H1 (cell line): ENCODE measurements around the gene KSR2. TPM values are rescaled to one million over a fixed set of nuclear protein-coding genes. Genes with fewer than 3 reads are reported as not detected.

Source experiments
- CTCF ChIA-PET: fragments of 300-600 bp; sonication (Branson Sonifier 250); formaldehyde crosslinking; loops from one replicate; lab custom pipeline; 2021; ENCODE audit not compliant: partially characterized antibody; lab: Charles Lee
- POLR2A ChIA-PET: fragments of 300-600 bp; sonication (Branson Sonifier 250); formaldehyde crosslinking; loops from one replicate; lab custom pipeline; 2021; ENCODE audit warnings: inconsistent platforms; ENCODE audit not compliant: partially characterized antibody; lab: Charles Lee
- DNase-seq, 2 experiments: peaks; one replicate each; pipeline versions ENCODE4 v3.0.0 to v3.0.0-alpha.2; 2010 to 2022; ENCODE audit warnings: low spot score in 2 of 2, low read depth in 1 of 2, mixed read lengths in 1 of 2
- FAIRE-seq: peaks from 2 replicates; lab custom pipeline; 2011; peaks lifted over from hg19 to GRCh38; lab: Jason Lieb, UNC
- H2AFZ ChIP-seq: 2 replicates; pipeline ENCODE4 v1.8.1; 2012; ENCODE audit warnings: low read length, inconsistent platforms
- H2AK5ac ChIP-seq: 2 replicates; pipeline ENCODE4 v1.6.1; 2013; ENCODE audit warnings: low read depth, low read length
- H2BK120ac ChIP-seq: replicated peaks from 2 replicates; pipeline ENCODE3; 2013; ENCODE audit warnings: low read depth, low read length, inconsistent platforms
- H2BK12ac ChIP-seq: 2 replicates; pipeline ENCODE4 v1.6.1; 2013; ENCODE audit warnings: low read depth, low read length
- H2BK15ac ChIP-seq: 2 replicates; pipeline ENCODE4 v1.6.1; 2013; ENCODE audit warnings: low read length
- H2BK20ac ChIP-seq: 2 replicates; pipeline ENCODE4 v1.6.1; 2013; ENCODE audit warnings: low read length
- H2BK5ac ChIP-seq: 2 replicates; pipeline ENCODE4 v1.6.1; 2013; ENCODE audit warnings: low read depth, low read length
- H3K14ac ChIP-seq: 2 replicates; pipeline ENCODE4 v1.6.1; 2013; ENCODE audit warnings: inconsistent platforms; ENCODE audit not compliant: insufficient read length
- H3K18ac ChIP-seq: 2 replicates; pipeline ENCODE4 v1.6.1; 2013; ENCODE audit warnings: low read length; ENCODE audit errors: extremely low read depth
- H3K23ac ChIP-seq: 2 replicates; pipeline ENCODE4 v1.6.1; 2013; ENCODE audit warnings: inconsistent platforms; ENCODE audit not compliant: insufficient read length
- H3K23me2 ChIP-seq: 2 replicates; pipeline ENCODE4 v1.6.1; 2013; ENCODE audit warnings: low read depth, low read length
- H3K27ac ChIP-seq: 2 replicates; pipeline ENCODE4 v1.6.1; 2011; ENCODE audit warnings: low read depth, low read length, inconsistent platforms
- H3K27me3 ChIP-seq, 4 experiments: replicated peaks in 1 of 4; 1 replicate in 1 of 4; 2 replicates in 3 of 4; pipeline versions ENCODE4 v1.6.1 to v1.8.1; 2011 to 2013; ENCODE audit warnings: low read length in 3 of 4, mild to moderate bottlenecking in 3 of 4, inconsistent platforms in 2 of 4, mixed read lengths in 2 of 4, moderate library complexity in 1 of 4; ENCODE audit not compliant: control insufficient read depth in 3 of 4, insufficient read depth in 3 of 4; ENCODE audit errors: extremely low read depth in 1 of 4
- H3K36me3 ChIP-seq, 4 experiments: 2 replicates each; pipeline versions ENCODE4 v1.6.1 to v1.8.1; 2011 to 2013; ENCODE audit warnings: mild to moderate bottlenecking in 4 of 4, low read length in 3 of 4, moderate library complexity in 2 of 4, control low read depth in 1 of 4, inconsistent platforms in 1 of 4; ENCODE audit not compliant: insufficient read depth in 4 of 4, control insufficient read depth in 2 of 4
- H3K4ac ChIP-seq: replicated peaks from 2 replicates; pipeline ENCODE3; 2013; ENCODE audit warnings: low read length, low read depth, mixed read lengths, inconsistent platforms; ENCODE audit not compliant: insufficient read length
- H3K4me1 ChIP-seq, 4 experiments: replicated peaks in 1 of 4; 1 replicate in 1 of 4; 2 replicates in 3 of 4; pipeline versions ENCODE4 v1.6.1 to v1.8.1; 2011 to 2013; ENCODE audit warnings: low read length in 3 of 4, inconsistent platforms in 2 of 4, mixed read lengths in 1 of 4; ENCODE audit not compliant: insufficient read depth in 4 of 4, control insufficient read depth in 3 of 4
- H3K4me2 ChIP-seq, 2 experiments: 2 replicates each; pipeline versions ENCODE4 v1.6.1 to v1.8.1; 2011 to 2013; ENCODE audit warnings: low read depth in 2 of 2, low read length in 2 of 2, control low read depth in 1 of 2, inconsistent platforms in 1 of 2, mild to moderate bottlenecking in 1 of 2; ENCODE audit not compliant: insufficient read depth in 1 of 2
- H3K4me3 ChIP-seq, 4 experiments: fragments of 200-600, 300-600 bp in 1 of 4; sonication (generic), shearing (Covaris generic), sonication (Bioruptor Twin) in 1 of 4; 2 replicates each; pipeline versions ENCODE4 v1.5.1 to v1.8.1; 2011 to 2016; ENCODE audit warnings: low read length in 4 of 4, low read depth in 3 of 4, control low read depth in 2 of 4, inconsistent platforms in 2 of 4, mild to moderate bottlenecking in 2 of 4, mixed read lengths in 1 of 4, moderate library complexity in 1 of 4; ENCODE audit not compliant: insufficient read depth in 2 of 4; ENCODE audit errors: extremely low read depth in 1 of 4
- H3K56ac ChIP-seq: replicated peaks from 2 replicates; pipeline ENCODE3; 2013; ENCODE audit warnings: low read depth, mild to moderate bottlenecking, mixed read lengths, low read length, inconsistent platforms; ENCODE audit not compliant: insufficient read length
- H3K79me1 ChIP-seq: 2 replicates; pipeline ENCODE4 v1.6.1; 2013; ENCODE audit warnings: low read depth, low read length, control low read depth
- H3K79me2 ChIP-seq, 2 experiments: 2 replicates each; pipeline versions ENCODE4 v1.6.1 to v1.8.1; 2012 to 2013; ENCODE audit warnings: low read length in 2 of 2, mild to moderate bottlenecking in 2 of 2, inconsistent platforms in 1 of 2; ENCODE audit not compliant: insufficient read depth in 2 of 2, control insufficient read depth in 1 of 2
- H3K9ac ChIP-seq, 4 experiments: replicated peaks in 1 of 4; 1 replicate in 1 of 4; 2 replicates in 3 of 4; pipeline versions ENCODE4 v1.6.1 to v1.8.1; 2011 to 2013; ENCODE audit warnings: low read depth in 3 of 4, low read length in 3 of 4, control low read depth in 2 of 4, mild to moderate bottlenecking in 2 of 4, moderate library complexity in 2 of 4, inconsistent platforms in 1 of 4; ENCODE audit errors: extremely low read depth in 1 of 4
- H3K9me3 ChIP-seq, 2 experiments: 2 replicates each; pipeline versions ENCODE4 v1.6.1 to v1.8.1; 2012 to 2013; ENCODE audit warnings: mild to moderate bottlenecking in 2 of 2, moderate library complexity in 2 of 2, control low read depth in 1 of 2, inconsistent platforms in 1 of 2, low read depth in 1 of 2, low read length in 1 of 2, mixed read lengths in 1 of 2; ENCODE audit not compliant: insufficient read depth in 2 of 2
- H4K20me1 ChIP-seq, 2 experiments: replicated peaks in 1 of 2; 2 replicates each; pipeline versions ENCODE3 to v1.8.1; 2011 to 2013; ENCODE audit warnings: inconsistent platforms in 2 of 2, low read length in 2 of 2, mild to moderate bottlenecking in 1 of 2; ENCODE audit not compliant: insufficient read depth in 2 of 2, control insufficient read depth in 1 of 2
- H4K5ac ChIP-seq: 2 replicates; pipeline ENCODE4 v1.6.1; 2013; ENCODE audit warnings: low read length, low read depth, mixed read lengths, inconsistent platforms; ENCODE audit not compliant: insufficient read length
- H4K8ac ChIP-seq: 2 replicates; pipeline ENCODE4 v1.8.0; 2013; ENCODE audit warnings: mild to moderate bottlenecking, moderate library complexity, low read length, inconsistent platforms; ENCODE audit not compliant: insufficient read depth; ENCODE audit errors: extremely low read depth
- H4K91ac ChIP-seq: replicated peaks from 2 replicates; pipeline ENCODE3; 2013; ENCODE audit warnings: low read length, mixed read lengths, inconsistent platforms; ENCODE audit not compliant: insufficient read length
- BACH1 ChIP-seq: IDR thresholded peaks from 2 replicates; pipeline ENCODE4 v1.6.1; 2012; ENCODE audit warnings: low read length, improper control_type of control experiment
- BCL11A ChIP-seq, 2 experiments: IDR thresholded peaks; one replicate each; pipeline ENCODE4 v1.6.1; 2011; ENCODE audit warnings: low read depth in 2 of 2, low read length in 2 of 2, mild to moderate bottlenecking in 2 of 2
- CHD2 ChIP-seq: IDR thresholded peaks from 2 replicates; pipeline ENCODE4 v1.6.1; 2012; ENCODE audit warnings: low read length, improper control_type of control experiment
- EZH2 ChIP-seq: fragments of 200-600 bp; sonication (generic); IDR thresholded peaks from 2 replicates; pipeline ENCODE4 v1.7.1; 2012; ENCODE audit warnings: low read depth, mild to moderate bottlenecking, moderate library complexity, low read length, inconsistent platforms; ENCODE audit not compliant: severe bottlenecking
- KDM5A ChIP-seq: fragments of 200-600 bp; IDR thresholded peaks from 2 replicates; pipeline ENCODE4 v1.7.1; 2012; ENCODE audit warnings: mild to moderate bottlenecking, low read length, inconsistent platforms, mixed read lengths
- MAFK ChIP-seq: IDR thresholded peaks from 2 replicates; pipeline ENCODE4 v1.6.1; 2012; ENCODE audit warnings: low read depth, mild to moderate bottlenecking, improper control_type of control experiment, low read length
- NRF1 ChIP-seq: IDR thresholded peaks from 2 replicates; pipeline ENCODE4 v1.6.1; 2011; ENCODE audit warnings: mild to moderate bottlenecking, low read depth, low read length, improper control_type of control experiment
- POLR2A ChIP-seq, 2 experiments: IDR thresholded peaks; 1 replicate in 1 of 2; 2 replicates in 1 of 2; pipeline ENCODE4 v1.6.1; 2011; ENCODE audit warnings: low read depth in 2 of 2, low read length in 2 of 2, mild to moderate bottlenecking in 2 of 2; ENCODE audit errors: control extremely low read depth in 1 of 2
- POLR2AphosphoS5 ChIP-seq: IDR thresholded peaks from 2 replicates; pipeline ENCODE4 v1.6.1; 2011; ENCODE audit warnings: low read depth, low read length
- RFX5 ChIP-seq: IDR thresholded peaks from 2 replicates; pipeline ENCODE4 v1.6.1; 2011; ENCODE audit warnings: low read depth, low read length, improper control_type of control experiment, borderline replicate concordance
- RNF2 ChIP-seq: fragments of 200-900, 300-1000 bp; sonication (generic); IDR thresholded peaks from 2 replicates; pipeline ENCODE4 v1.7.1; 2016; ENCODE audit warnings: borderline replicate concordance, low read depth, mild to moderate bottlenecking, antibody characterized with exemption, low read length; ENCODE audit not compliant: poor library complexity, severe bottlenecking; ENCODE audit errors: missing control alignments
- SIX5 ChIP-seq: IDR thresholded peaks from 2 replicates; pipeline ENCODE4 v1.6.1; 2011; ENCODE audit warnings: mild to moderate bottlenecking, low read depth, low read length
- SP1 ChIP-seq: IDR thresholded peaks from 2 replicates; pipeline ENCODE4 v1.6.1; 2011; ENCODE audit warnings: low read depth, low read length
- SP2 ChIP-seq: IDR thresholded peaks from 2 replicates; pipeline ENCODE4 v1.6.1; 2012; ENCODE audit warnings: mild to moderate bottlenecking, low read length, inconsistent platforms
- SP4 ChIP-seq: IDR thresholded peaks from 2 replicates; pipeline ENCODE4 v1.6.1; 2012; ENCODE audit warnings: low read length, inconsistent platforms
- TAF7 ChIP-seq: optimal IDR thresholded peaks from 2 replicates; pipeline ENCODE3; 2011; ENCODE audit warnings: low read depth, mild to moderate bottlenecking, inconsistent platforms, low read length, moderate library complexity, borderline replicate concordance
- TEAD4 ChIP-seq: IDR thresholded peaks from 2 replicates; pipeline ENCODE4 v1.6.1; 2012; ENCODE audit warnings: low read depth, low read length, inconsistent platforms, mixed read lengths
- WGBS, 2 experiments: shearing (Covaris generic) in 1 of 2; methylation state at CpG; one replicate each; pipeline versions ENCODE4 v1.1.6 to v1.1.7; 2013 to 2015; ENCODE audit warnings: low lambda C conversion rate in 2 of 2, mixed read lengths in 2 of 2, inconsistent platforms in 1 of 2, low coverage in 1 of 2, missing lambda C conversion rate in 1 of 2; ENCODE audit not compliant: insufficient replicate concordance in 2 of 2, insufficient coverage in 1 of 2, insufficient read length in 1 of 2; ENCODE audit errors: extremely low coverage in 1 of 2, missing lambda C conversion rate in 1 of 2; 5-methylcytosine and 5-hydroxymethylcytosine counted together
- polyA plus RNA-seq, 7 experiments: library from polyadenylated mRNA; depleted of rRNA in 3 of 7; stranded (reverse) in 5 of 7; unstranded in 2 of 7; fragments of >200 nt in 5 of 7; fragments of 200-250 nt in 2 of 7; gene quantifications; 1 replicate in 5 of 7; 2 replicates in 1 of 7; 4 replicates in 1 of 7; pipeline versions ENCODE4 v1.2.1 to v1.2.3, GENCODE V29; 2011 to 2013; ENCODE audit warnings: missing spikeins in 2 of 7, mixed read lengths in 2 of 7
- total RNA-seq: library from RNA; stranded (reverse); fragmentation: NEBNext Ultra II Directional; extraction: Animal tissue kit (Norgen Biotek cat#: 25700); gene quantifications from 2 replicates; pipeline ENCODE4 v1.2.1, GENCODE V29; 2021

The KSR2 gene
- total and polyA plus RNA-seq, 2 of the 8 experiments (the other 6 are each of a cell fraction or from before 2014, with no cell fraction given) = 0.74 to 2.2 TPM

GRCh38 chr12:117576053-117576452, 392.7 kb downstream of the KSR2 start:
- no peak overlapping the region for H3K56ac ChIP-seq
- H2AK5ac ChIP-seq = no peak overlapping the region
- POLR2A ChIA-PET = no interaction called here
- no peak overlapping the region for H3K23ac ChIP-seq
- H3K27ac ChIP-seq = no peak overlapping the region
- no peak overlapping the region for H4K91ac ChIP-seq
- no peaks in the 10 kb centered on the region for H3K23me2 ChIP-seq
- H2BK20ac ChIP-seq = no peak overlapping the region
- H3K4me1 ChIP-seq = peaks cover 0 to 7% (median 5%) of the 10 kb centered on the region in 4 experiments; a peak in 4 of 7 replicates
- H3K14ac ChIP-seq = no peak overlapping the region
- no peak overlapping the region for H2BK12ac ChIP-seq
- H4K5ac ChIP-seq = no peak overlapping the region
- H3K79me1 ChIP-seq = no peaks in the 10 kb centered on the region
- H3K9me3 ChIP-seq = no peaks in the 10 kb centered on the region
- no peak overlapping the region for H3K4ac ChIP-seq
- H3K18ac ChIP-seq = no peak overlapping the region
- no peak overlapping the region for H2BK5ac ChIP-seq
- H3K36me3 ChIP-seq = no peaks in the 10 kb centered on the region
- no peak overlapping the region for H2BK120ac ChIP-seq
- H2BK15ac ChIP-seq = no peak overlapping the region
- H4K20me1 ChIP-seq = no peaks in the 10 kb centered on the region
- no peak overlapping the region for H3K4me3 ChIP-seq
- H3K4me2 ChIP-seq = no peak overlapping the region
- DNase-seq = no peak
- WGBS, 2 experiments = 89% methylated on average over 3 of the region's 3 CpGs; no CpG with 5 or more reads in 1 of the 2 experiments
- no peaks in the 10 kb centered on the region for H3K27me3 ChIP-seq
- no peak overlapping the region for H4K8ac ChIP-seq
- no peak overlapping the region for H2AFZ ChIP-seq
- H3K79me2 ChIP-seq = no peaks in the 10 kb centered on the region
- CTCF ChIA-PET = interaction anchor here (0.7 to 2.1 kb wide), 8 partner anchors 10 to 281 kb away, joined by 3 to 11 read pairs (median 4); no protein-coding TSS in a partner anchor
- no peak overlapping the region for H3K9ac ChIP-seq
- no peak for FAIRE-seq
- TF ChIP-seq TAF7 (no peak), RNF2 (no peak), CHD2 (no peak), SP1 (no peak), POLR2A (IDR thresholded peaks at IDR 0.05; ENCODE audit: control extremely low read depth in 1 of 2, low read depth in 2 of 2, low read length in 2 of 2) (no peak), SP2 (no peak), NRF1 (no peak), POLR2AphosphoS5 (no peak), TEAD4 (no peak), SIX5 (no peak), KDM5A (no peak), MAFK (no peak), EZH2 (no peak), BACH1 (no peak), BCL11A (IDR thresholded peaks at IDR 0.05; ENCODE audit: low read depth in 2 of 2, low read length in 2 of 2) (no peak), RFX5 (no peak), SP4 (no peak)
